DND-41 (cell line): ENCODE measurements around the gene LPCAT1.

Experiments used
- ATAC-seq: fragments of 200-7000 bp; cut with Tn5 transposase; 3 replicates; pipeline ENCODE4 v1.9.1; 2021; ENCODE audit warnings: low read depth; ENCODE audit not compliant: insufficient read depth
- DNase-seq: peaks from one replicate; pipeline ENCODE4 v3.0.0-alpha.2; 2020
- H2AFZ ChIP-seq: 2 replicates; pipeline ENCODE4 v1.6.0; 2012; ENCODE audit warnings: low read depth, low read length
- H3K27ac ChIP-seq: 2 replicates; pipeline ENCODE4 v1.5.1; 2012; ENCODE audit warnings: low read length, inconsistent platforms
- H3K27me3 ChIP-seq: fragments of 200-600 bp; sonication (generic); 2 replicates; pipeline ENCODE4 v1.6.0; 2012; ENCODE audit warnings: low read length, mild to moderate bottlenecking, inconsistent platforms; ENCODE audit not compliant: insufficient read depth, poor library complexity
- H3K36me3 ChIP-seq: 2 replicates; pipeline ENCODE4 v1.5.1; 2012; ENCODE audit warnings: low read length, inconsistent platforms; ENCODE audit not compliant: insufficient read depth
- H3K4me1 ChIP-seq: 2 replicates; pipeline ENCODE4 v1.5.1; 2012; ENCODE audit warnings: mild to moderate bottlenecking, low read length; ENCODE audit not compliant: insufficient read depth
- H3K4me2 ChIP-seq: 2 replicates; pipeline ENCODE4 v1.6.0; 2012; ENCODE audit warnings: mild to moderate bottlenecking, moderate library complexity, low read length, inconsistent platforms; ENCODE audit not compliant: insufficient read depth
- H3K4me3 ChIP-seq, 2 experiments: fragments of 200-600 bp in 1 of 2; shearing (Covaris generic) in 1 of 2; 2 replicates each; pipeline ENCODE4 v1.5.1; 2012 to 2016; ENCODE audit warnings: inconsistent platforms in 2 of 2, low read length in 2 of 2, mild to moderate bottlenecking in 2 of 2, low read depth in 1 of 2, moderate library complexity in 1 of 2
- H3K79me2 ChIP-seq: 2 replicates; pipeline ENCODE4 v1.6.0; 2012; ENCODE audit warnings: low read length, inconsistent platforms; ENCODE audit not compliant: insufficient read depth
- H3K9ac ChIP-seq: 2 replicates; pipeline ENCODE4 v1.6.0; 2012; ENCODE audit warnings: low read depth, mild to moderate bottlenecking, inconsistent platforms, low read length, moderate library complexity
- H3K9me3 ChIP-seq: 2 replicates; pipeline ENCODE4 v1.5.1; 2012; ENCODE audit warnings: low read length, moderate library complexity, mild to moderate bottlenecking, inconsistent platforms; ENCODE audit not compliant: insufficient read depth, severe bottlenecking
- H4K20me1 ChIP-seq: 2 replicates; pipeline ENCODE4 v1.6.0; 2012; ENCODE audit warnings: low read length; ENCODE audit not compliant: insufficient read depth
- CTCF ChIP-seq: IDR thresholded peaks from 2 replicates; pipeline ENCODE4 v1.5.1; 2012; ENCODE audit warnings: borderline replicate concordance, low read length, moderate library complexity, mild to moderate bottlenecking; ENCODE audit not compliant: poor library complexity, severe bottlenecking; ENCODE audit errors: extremely low read depth
- EZH2 ChIP-seq: IDR thresholded peaks from 3 replicates; pipeline ENCODE4 v1.6.1; 2012; ENCODE audit warnings: borderline replicate concordance, low read depth, mild to moderate bottlenecking, moderate library complexity, low read length, inconsistent platforms; ENCODE audit not compliant: severe bottlenecking

The LPCAT1 gene

GRCh38 chr5:1432296-1432695, 91.5 kb downstream of the LPCAT1 start:
- Histone ChIP-seq H3K4me3 (no peak overlapping the region), H4K20me1 (no peaks in the 10 kb centered on the region), H3K9me3 (peaks cover 30% of the 10 kb centered on the region), H3K9ac (no peak overlapping the region), H2AFZ (no peak overlapping the region), H3K27me3 (no peaks in the 10 kb centered on the region), H3K4me1 (no peaks in the 10 kb centered on the region), H3K27ac (no peak overlapping the region), H3K79me2 (no peaks in the 10 kb centered on the region), H3K36me3 (no peaks in the 10 kb centered on the region), H3K4me2 (no peak overlapping the region)
- TF ChIP-seq CTCF (no peak), EZH2 (no peak)
- ATAC-seq: no peak
- DNase-seq: no peak

DNA sequence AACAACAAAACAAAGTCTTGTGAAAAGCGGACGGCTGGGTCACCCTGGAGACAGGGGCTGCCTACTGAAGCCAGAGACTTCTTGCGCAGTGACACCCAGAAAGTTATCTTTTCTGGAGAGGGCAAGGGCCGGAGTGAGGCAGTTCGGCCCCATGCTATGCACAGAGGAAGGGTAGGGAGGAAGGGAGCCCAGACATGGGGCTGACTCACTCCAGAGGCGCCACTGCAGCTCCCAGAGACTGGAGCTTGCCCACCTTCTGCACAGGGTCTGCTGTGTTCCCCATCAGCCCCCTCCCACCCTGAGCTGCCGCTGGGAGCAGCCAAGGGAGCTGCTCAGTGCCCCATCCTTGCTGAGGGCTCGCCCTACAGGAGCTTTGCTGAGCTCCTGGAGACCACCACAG, 91.9 kb downstream of the LPCAT1 start:
- H3K27me3 ChIP-seq: no peaks in the 10 kb centered on the region
- H3K9ac ChIP-seq: no peak overlapping the region
- H3K27ac ChIP-seq: no peak overlapping the region
- DNase-seq: no peak
- H3K4me2 ChIP-seq: no peak overlapping the region
- no peaks in the 10 kb centered on the region for H3K79me2 ChIP-seq
- no peak for TF ChIP-seq CTCF
- no peak for TF ChIP-seq EZH2
- no peaks in the 10 kb centered on the region for H4K20me1 ChIP-seq
- H3K4me1 ChIP-seq: no peaks in the 10 kb centered on the region
- H3K36me3 ChIP-seq: no peaks in the 10 kb centered on the region
- no peak overlapping the region for H2AFZ ChIP-seq
- H3K4me3 ChIP-seq: no peak overlapping the region
- ATAC-seq: no peak
- peaks cover 33% of the 10 kb centered on the region for H3K9me3 ChIP-seq

DNA sequence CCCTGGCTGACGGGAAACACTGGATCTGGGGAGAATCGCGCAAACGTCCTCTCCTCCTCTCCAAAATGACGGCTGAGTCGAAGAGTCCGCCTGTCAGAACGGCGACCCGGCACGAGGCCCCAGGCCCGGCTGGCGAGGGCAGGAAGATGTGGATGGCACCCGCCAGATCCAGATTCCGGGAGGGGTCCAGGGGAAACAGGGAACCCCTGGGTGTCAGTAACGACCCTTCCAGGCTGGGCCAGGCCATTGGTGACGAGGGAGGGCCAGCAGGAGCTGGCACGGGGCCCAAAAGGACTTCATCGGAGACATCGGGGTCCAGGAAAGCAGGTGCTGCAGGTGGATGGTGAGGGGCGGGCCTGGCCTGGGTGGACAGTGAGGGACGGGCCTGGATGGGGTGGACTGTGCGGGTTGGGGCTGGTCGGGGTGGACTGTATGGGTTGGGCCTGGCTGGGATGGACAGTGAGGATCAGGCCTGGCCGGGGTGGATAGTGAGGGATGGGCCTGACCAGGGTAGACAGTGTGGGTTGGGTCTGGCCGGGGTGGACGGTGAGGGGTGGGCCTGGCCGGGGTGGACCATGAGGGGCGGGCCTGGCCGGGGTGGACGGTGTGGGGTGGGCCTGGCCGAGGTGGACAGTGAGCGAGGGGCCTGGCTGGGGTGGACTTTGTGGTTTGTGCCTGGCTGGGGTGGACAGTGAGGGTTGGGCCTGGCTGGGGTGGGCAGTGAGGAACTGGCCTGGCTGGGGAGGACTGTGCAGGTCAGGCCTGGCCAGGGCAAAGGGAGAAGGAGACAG, 92.5 kb downstream of the LPCAT1 start:
- no peak overlapping the region for H3K9ac ChIP-seq
- H3K27me3 ChIP-seq: no peaks in the 10 kb centered on the region
- no peak for TF ChIP-seq EZH2
- TF ChIP-seq CTCF: no peak

More for the DNA sequence above, 92.5 kb downstream of the LPCAT1 start:
- DNase-seq (no peak), ATAC-seq (no peak)
- H2AFZ ChIP-seq: no peak overlapping the region
- no peak overlapping the region for H3K4me2 ChIP-seq
- H3K4me3 ChIP-seq: no peak overlapping the region
- no peaks in the 10 kb centered on the region for H4K20me1 ChIP-seq
- no peak overlapping the region for H3K27ac ChIP-seq
- H3K36me3 ChIP-seq: no peaks in the 10 kb centered on the region
- no peaks in the 10 kb centered on the region for H3K79me2 ChIP-seq
- no peaks in the 10 kb centered on the region for H3K4me1 ChIP-seq
- peaks cover 33% of the 10 kb centered on the region for H3K9me3 ChIP-seq
